ENCODE results near the gene ZNF662. TPM values are rescaled to one million over a fixed set of nuclear protein-coding genes. Genes with fewer than 3 reads are reported as not detected.

Gene ZNF662
- total RNA-seq, 1 donor from 2014 or later: 1.4 TPM

DNA sequence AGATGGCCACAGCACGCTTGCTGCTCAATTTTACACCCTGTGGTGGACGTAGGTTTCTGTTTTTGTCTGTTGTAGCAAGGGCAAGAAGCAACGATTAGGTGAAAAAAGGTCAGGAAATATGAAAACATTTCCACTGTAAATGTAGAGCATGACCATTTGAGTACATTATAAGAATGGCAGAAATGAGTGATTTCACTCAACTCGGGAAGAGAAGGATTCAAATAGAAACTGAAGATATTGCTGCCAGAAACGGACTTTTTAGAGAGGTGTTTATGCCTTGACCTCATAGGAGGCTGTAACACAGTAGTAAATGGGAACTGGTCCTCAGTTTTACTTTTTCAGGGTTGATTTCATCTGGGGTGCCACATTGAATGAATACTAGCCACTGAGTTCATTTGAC, 40.1 kb downstream of the ZNF662 start:
- H3K4me3 Mint-ChIP-seq (ENCODE audit: unreplicated experiment): no peak overlapping the region
- no peak overlapping the region for H3K27ac Mint-ChIP-seq (ENCODE audit: unreplicated experiment)
- peaks cover 3% of the 10 kb centered on the region for H3K27me3 Mint-ChIP-seq (ENCODE audit: unreplicated experiment)
- DNase-seq (ENCODE audit: low spot score): no peak
- TF ChIP-seq, protein P1, sequence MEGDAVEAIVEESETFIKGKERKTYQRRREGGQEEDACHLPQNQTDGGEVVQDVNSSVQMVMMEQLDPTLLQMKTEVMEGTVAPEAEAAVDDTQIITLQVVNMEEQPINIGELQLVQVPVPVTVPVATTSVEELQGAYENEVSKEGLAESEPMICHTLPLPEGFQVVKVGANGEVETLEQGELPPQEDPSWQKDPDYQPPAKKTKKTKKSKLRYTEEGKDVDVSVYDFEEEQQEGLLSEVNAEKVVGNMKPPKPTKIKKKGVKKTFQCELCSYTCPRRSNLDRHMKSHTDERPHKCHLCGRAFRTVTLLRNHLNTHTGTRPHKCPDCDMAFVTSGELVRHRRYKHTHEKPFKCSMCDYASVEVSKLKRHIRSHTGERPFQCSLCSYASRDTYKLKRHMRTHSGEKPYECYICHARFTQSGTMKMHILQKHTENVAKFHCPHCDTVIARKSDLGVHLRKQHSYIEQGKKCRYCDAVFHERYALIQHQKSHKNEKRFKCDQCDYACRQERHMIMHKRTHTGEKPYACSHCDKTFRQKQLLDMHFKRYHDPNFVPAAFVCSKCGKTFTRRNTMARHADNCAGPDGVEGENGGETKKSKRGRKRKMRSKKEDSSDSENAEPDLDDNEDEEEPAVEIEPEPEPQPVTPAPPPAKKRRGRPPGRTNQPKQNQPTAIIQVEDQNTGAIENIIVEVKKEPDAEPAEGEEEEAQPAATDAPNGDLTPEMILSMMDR (IDR thresholded peaks at IDR 0.05; ENCODE audit: unreplicated experiment): no peak
- H3K9me3 Mint-ChIP-seq (ENCODE audit: unreplicated experiment): no peaks in the 10 kb centered on the region
- no peaks in the 10 kb centered on the region for H3K36me3 Mint-ChIP-seq (ENCODE audit: low read depth, unreplicated experiment)
- H3K4me1 Mint-ChIP-seq (ENCODE audit: unreplicated experiment): no peaks in the 10 kb centered on the region

GRCh38 chr3:42957573-42957972, 51.6 kb downstream of the ZNF662 start:
- Mint-ChIP-seq H3K9me3 (ENCODE audit: unreplicated experiment) (no peaks in the 10 kb centered on the region), H3K27me3 (ENCODE audit: unreplicated experiment) (no peaks in the 10 kb centered on the region), H3K4me3 (ENCODE audit: unreplicated experiment) (no peak overlapping the region), H3K27ac (ENCODE audit: unreplicated experiment) (no peak overlapping the region), H3K36me3 (ENCODE audit: low read depth, unreplicated experiment) (no peaks in the 10 kb centered on the region), H3K4me1 (ENCODE audit: unreplicated experiment) (no peaks in the 10 kb centered on the region)
- no peak for DNase-seq (ENCODE audit: low spot score)
- TF ChIP-seq, protein P1 (IDR thresholded peaks at IDR 0.05; ENCODE audit: unreplicated experiment): no peak

DNA sequence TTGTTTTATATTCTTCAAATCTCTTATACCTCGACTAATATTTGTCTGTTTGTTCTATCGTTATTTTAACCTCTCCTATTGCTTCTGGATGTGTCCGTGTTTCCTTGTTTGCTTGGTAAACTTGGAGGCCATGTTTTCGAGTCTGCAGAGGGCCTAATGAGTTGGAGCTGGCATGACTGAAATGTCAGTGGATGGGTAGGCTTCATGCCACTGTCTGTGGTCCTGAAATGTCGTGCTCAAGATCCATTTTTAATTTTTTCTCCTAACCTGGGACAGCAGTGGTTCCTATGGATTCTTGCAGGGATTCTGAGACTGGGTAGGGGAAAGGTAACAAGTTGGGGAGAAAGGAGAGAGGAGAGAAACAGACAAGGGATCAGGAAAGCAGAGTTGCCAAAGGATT, 54.3 kb downstream of the ZNF662 start:
- H3K27ac Mint-ChIP-seq (ENCODE audit: unreplicated experiment): no peak overlapping the region
- no peaks in the 10 kb centered on the region for H3K27me3 Mint-ChIP-seq (ENCODE audit: unreplicated experiment)
- H3K4me3 Mint-ChIP-seq (ENCODE audit: unreplicated experiment): no peak overlapping the region
- H3K9me3 Mint-ChIP-seq (ENCODE audit: unreplicated experiment): no peaks in the 10 kb centered on the region
- DNase-seq (ENCODE audit: low spot score): no peak
- H3K4me1 Mint-ChIP-seq (ENCODE audit: unreplicated experiment): no peaks in the 10 kb centered on the region
- no peaks in the 10 kb centered on the region for H3K36me3 Mint-ChIP-seq (ENCODE audit: low read depth, unreplicated experiment)
- TF ChIP-seq, protein P1 (IDR thresholded peaks at IDR 0.05; ENCODE audit: unreplicated experiment): no peak

DNA sequence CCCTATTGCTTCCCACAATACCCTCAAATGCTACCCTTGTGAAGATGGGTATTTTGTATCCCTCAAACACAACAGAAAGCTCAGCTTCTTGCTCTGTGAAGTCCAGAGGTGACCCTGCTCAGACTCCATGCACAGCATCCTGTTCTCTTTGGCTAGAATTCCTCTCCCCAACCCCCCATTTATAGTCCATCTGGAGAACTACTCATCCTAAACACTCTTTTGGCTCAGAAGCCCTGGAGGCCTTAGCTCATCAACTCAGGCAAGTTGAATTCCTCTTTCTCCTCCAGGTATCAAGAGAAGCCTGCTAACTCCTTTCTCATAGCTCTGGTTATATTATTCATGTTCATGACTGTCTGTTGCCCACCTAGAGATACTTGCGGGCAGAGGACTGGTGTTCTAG, 54.8 kb downstream of the ZNF662 start:
- no peak overlapping the region for H3K27ac Mint-ChIP-seq (ENCODE audit: unreplicated experiment)
- H3K36me3 Mint-ChIP-seq (ENCODE audit: low read depth, unreplicated experiment): no peaks in the 10 kb centered on the region
- TF ChIP-seq, protein P1 (IDR thresholded peaks at IDR 0.05; ENCODE audit: unreplicated experiment): no peak
- H3K4me3 Mint-ChIP-seq (ENCODE audit: unreplicated experiment): no peak overlapping the region
- H3K4me1 Mint-ChIP-seq (ENCODE audit: unreplicated experiment): no peaks in the 10 kb centered on the region
- no peaks in the 10 kb centered on the region for H3K9me3 Mint-ChIP-seq (ENCODE audit: unreplicated experiment)
- DNase-seq (ENCODE audit: low spot score): no peak
- no peaks in the 10 kb centered on the region for H3K27me3 Mint-ChIP-seq (ENCODE audit: unreplicated experiment)

- peak; percentile 52 for DNase-seq (ENCODE audit: low spot score)
- no peaks in the 10 kb centered on the region for H3K27me3 Mint-ChIP-seq (ENCODE audit: unreplicated experiment)
- no peaks in the 10 kb centered on the region for H3K36me3 Mint-ChIP-seq (ENCODE audit: low read depth, unreplicated experiment)
- TF ChIP-seq, protein P1 (IDR thresholded peaks at IDR 0.05; ENCODE audit: unreplicated experiment): peak; percentile 66
- no peak overlapping the region for H3K27ac Mint-ChIP-seq (ENCODE audit: unreplicated experiment)
- no peaks in the 10 kb centered on the region for H3K9me3 Mint-ChIP-seq (ENCODE audit: unreplicated experiment)
- no peaks in the 10 kb centered on the region for H3K4me1 Mint-ChIP-seq (ENCODE audit: unreplicated experiment)
- no peak overlapping the region for H3K4me3 Mint-ChIP-seq (ENCODE audit: unreplicated experiment)
Observed at GRCh38 chr3:42961633-42962032, 55.7 kb downstream of the ZNF662 start.
